ENCODE measurements around the gene YES1.

DNA sequence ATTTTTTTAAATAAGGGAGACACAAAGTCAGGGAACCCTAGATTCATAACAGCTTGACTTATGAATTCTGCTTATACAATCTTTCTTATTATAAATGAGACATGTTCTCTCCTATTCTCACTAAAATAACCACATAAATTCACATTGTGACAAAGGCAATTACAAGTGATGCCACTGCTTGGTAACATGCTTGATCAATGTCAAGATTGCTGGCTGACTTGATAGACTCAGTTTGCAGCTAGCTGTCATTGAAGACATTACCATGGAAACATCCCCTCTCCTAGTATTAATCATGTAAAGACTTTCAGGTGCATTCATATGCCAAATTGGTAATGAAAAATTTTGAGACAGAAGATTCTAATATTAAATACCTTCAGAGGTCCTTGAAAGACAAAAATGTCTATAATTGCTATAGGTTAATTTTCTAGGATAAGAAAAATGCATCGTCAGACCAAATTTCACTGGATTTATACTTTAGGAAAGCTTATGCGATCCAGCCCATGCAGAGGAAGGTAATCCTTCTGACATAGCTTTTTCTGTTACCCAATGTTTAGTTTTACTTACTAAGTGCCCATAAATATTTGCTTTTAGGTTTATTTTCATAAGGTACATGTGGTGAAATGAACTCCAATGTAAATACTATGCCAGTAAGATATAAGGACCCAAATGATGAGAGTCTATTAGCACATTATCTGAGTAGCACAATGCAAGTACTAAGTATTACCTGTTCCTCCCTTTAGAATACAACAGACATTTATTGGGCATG, 67.0 kb downstream of the YES1 start:
- TF ChIP-seq CTCF (IDR thresholded peaks at IDR 0.05 in 4 of 5, conservative IDR thresholded peaks at IDR 0.05 in 1 of 5) (no peak), POLR2A (IDR thresholded peaks at IDR 0.05) (no peak)

Data from gastrocnemius medialis (tissue), 4 donors.